HepG2 (cell line): ENCODE results near the gene NADK2. TPM values are rescaled to one million over a fixed set of nuclear protein-coding genes. Genes with fewer than 3 reads are reported as not detected.

Source experiments
- BATF2 ChIP-seq: sonication (generic); formaldehyde crosslinking; IDR thresholded peaks from 2 replicates; pipeline ENCODE4 v1.8.0; 2022; ENCODE audit warnings: mild to moderate bottlenecking, missing genetic modification reagents, moderate library complexity
- MED8 ChIP-seq: sonication (generic); formaldehyde crosslinking; IDR thresholded peaks from 2 replicates; pipeline ENCODE4 v1.8.1; 2023; ENCODE audit warnings: mild to moderate bottlenecking, missing genetic modification reagents; ENCODE audit not compliant: insufficient replicate concordance
- PHB2 ChIP-seq: fragments of 450-650 bp; IDR thresholded peaks from 2 replicates; pipeline ENCODE4 v1.6.1; 2018; ENCODE audit not compliant: partially characterized antibody
- POLR2A ChIP-seq, 2 experiments: IDR thresholded peaks; 2 replicates each; pipeline ENCODE4 v1.6.1; 2011; ENCODE audit warnings: low read depth in 2 of 2, low read length in 2 of 2, mild to moderate bottlenecking in 1 of 2, moderate library complexity in 1 of 2; ENCODE audit not compliant: insufficient read depth in 1 of 2
- RARG ChIP-seq: sonication (generic); formaldehyde crosslinking; IDR thresholded peaks from 2 replicates; pipeline ENCODE4 v1.4.0; 2020; ENCODE audit warnings: low read depth, mild to moderate bottlenecking, missing genetic modification reagents
- RORA ChIP-seq: sonication (generic); formaldehyde crosslinking; IDR thresholded peaks from 2 replicates; pipeline ENCODE4 v1.5.0; 2020; ENCODE audit warnings: mild to moderate bottlenecking, missing genetic modification reagents, moderate library complexity
- SP140L ChIP-seq: sonication (generic); formaldehyde crosslinking; IDR thresholded peaks from 2 replicates; pipeline ENCODE4 v1.4.0; 2020; ENCODE audit warnings: missing genetic modification reagents, borderline replicate concordance
- ZBTB39 ChIP-seq: sonication (generic); formaldehyde crosslinking; IDR thresholded peaks from 2 replicates; pipeline ENCODE4 v1.5.0; 2020; ENCODE audit warnings: missing genetic modification reagents
- ZNF160 ChIP-seq: sonication (generic); formaldehyde crosslinking; IDR thresholded peaks from 2 replicates; pipeline ENCODE4 v1.8.0; 2022; ENCODE audit warnings: mild to moderate bottlenecking, inconsistent platforms, missing genetic modification reagents
- ZNF235 ChIP-seq: sonication (generic); formaldehyde crosslinking; IDR thresholded peaks from 2 replicates; pipeline ENCODE4 v1.8.1; 2023; ENCODE audit warnings: mild to moderate bottlenecking, missing genetic modification reagents, borderline replicate concordance
- ZNF704 ChIP-seq: sonication (generic); formaldehyde crosslinking; IDR thresholded peaks from 2 replicates; pipeline ENCODE4 v1.8.1; 2023; ENCODE audit warnings: mild to moderate bottlenecking, inconsistent platforms, moderate library complexity, missing genetic modification reagents, borderline replicate concordance
- ZNF747 ChIP-seq: sonication (generic); formaldehyde crosslinking; IDR thresholded peaks from 2 replicates; pipeline ENCODE4 v1.8.1; 2023; ENCODE audit warnings: missing genetic modification reagents, mild to moderate bottlenecking, borderline replicate concordance
- ZSCAN22 ChIP-seq: sonication (generic); formaldehyde crosslinking; IDR thresholded peaks from 2 replicates; pipeline ENCODE4 v1.4.0; 2020; ENCODE audit warnings: mild to moderate bottlenecking, missing genetic modification reagents
- polyA plus RNA-seq, 8 experiments: library from polyadenylated mRNA; depleted of rRNA in 3 of 8; stranded (reverse) in 7 of 8; unstranded in 1 of 8; fragments of >200 nt; fragmentation: Illumina TruSeq in 4 of 8; extraction: Trizol in 4 of 8; gene quantifications; 2 replicates each; pipeline versions ENCODE4 v1.2.1 to v1.2.3, GENCODE V29; 2011 to 2016; ENCODE audit warnings: low read depth in 4 of 8, missing spikeins in 1 of 8, mixed read lengths in 1 of 8; ENCODE audit not compliant: insufficient read depth in 1 of 8
- total RNA-seq, 5 experiments: library from RNA; depleted of rRNA; stranded (reverse); fragments of >200 nt; fragmentation: Illumina TruSeq; extraction: Trizol; gene quantifications; 2 replicates each; pipeline ENCODE4 v1.2.3, GENCODE V29; 2016; ENCODE audit warnings: low read depth in 1 of 5
- TF ChIP-seq, protein P1 (sequence below): IDR thresholded peaks from 2 replicates; pipeline ENCODE4 v1.6.1; 2016; ENCODE audit warnings: low read depth, missing genetic modification reagents, missing compliant biosample characterization
- TF ChIP-seq, protein P2 (sequence below): sonication (generic); formaldehyde crosslinking; IDR thresholded peaks from 2 replicates; pipeline ENCODE4 v1.9.0; 2021; ENCODE audit warnings: missing genetic modification reagents, borderline replicate concordance

Gene NADK2
- total and polyA plus RNA-seq, 2 of the 13 experiments (the other 11 are each of a cell fraction or from before 2014, with no cell fraction given) = 13.9 to 71.4 TPM

DNA sequence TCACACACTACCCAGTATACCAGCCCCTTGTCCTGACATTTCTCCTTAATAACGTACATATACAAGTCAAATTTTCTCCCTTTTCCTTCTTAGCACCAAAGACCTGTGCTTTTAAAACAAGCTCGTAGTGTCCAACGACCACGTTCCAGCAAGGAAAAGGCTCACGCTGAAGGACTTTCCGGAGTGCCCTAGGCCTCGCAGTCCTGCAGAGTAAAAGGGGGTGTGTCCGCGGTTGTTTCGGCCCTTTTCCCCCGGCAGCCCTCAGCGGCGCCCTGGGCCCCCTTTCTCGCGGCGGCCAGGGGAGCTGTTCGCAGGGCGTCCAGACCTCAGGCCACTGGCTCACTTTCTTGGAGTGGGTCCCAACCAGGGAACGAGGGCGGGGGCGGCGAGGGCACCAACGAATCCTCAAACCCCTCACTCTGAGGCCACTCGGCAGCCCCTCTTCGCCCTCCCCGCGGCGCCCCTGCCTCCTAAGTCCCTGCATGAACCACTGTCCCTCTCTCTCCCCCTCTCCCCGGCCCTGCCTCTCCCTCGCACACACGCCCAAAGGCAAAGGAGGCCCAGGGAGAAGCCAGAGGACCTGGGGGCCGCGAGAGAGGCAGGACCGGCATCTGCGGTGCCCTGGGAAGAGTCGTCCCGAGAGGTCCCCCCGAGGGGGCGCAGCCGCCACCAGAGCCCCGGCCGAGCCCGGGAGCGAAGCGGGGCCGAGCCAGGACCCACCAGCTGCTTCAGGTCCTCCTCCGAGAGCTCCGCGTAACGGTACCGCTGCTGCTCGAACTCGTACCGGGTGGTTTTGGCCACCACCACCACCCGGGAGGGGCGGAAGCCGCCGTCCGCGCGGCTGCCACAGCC is 720 bp downstream of the NADK2 start (continued):
- no peak for TF ChIP-seq ZBTB39 (CRISPR knock-in tag)
- no peak for TF ChIP-seq PHB2
- TF ChIP-seq RARG = no peak
- no peak for TF ChIP-seq SP140L (CRISPR knock-in tag)
- peak; percentile 5; the same call in 1 of the 2 replicates for TF ChIP-seq ZNF160
- peak; percentile 10; the same call in 1 of the 2 replicates for TF ChIP-seq ZSCAN22 (CRISPR knock-in tag)
- peak; percentile 45 to 50; a peak in 2 of 4 replicates for TF ChIP-seq POLR2A (IDR thresholded peaks at IDR 0.05; ENCODE audit: insufficient read depth in 1 of 2, low read depth in 2 of 2, low read length in 2 of 2)
- TF ChIP-seq MED8 (CRISPR knock-in tag) = no peak
- TF ChIP-seq RORA (CRISPR knock-in tag) = no peak
- no peak for TF ChIP-seq BATF2 (CRISPR knock-in tag)
- TF ChIP-seq, protein P1, sequence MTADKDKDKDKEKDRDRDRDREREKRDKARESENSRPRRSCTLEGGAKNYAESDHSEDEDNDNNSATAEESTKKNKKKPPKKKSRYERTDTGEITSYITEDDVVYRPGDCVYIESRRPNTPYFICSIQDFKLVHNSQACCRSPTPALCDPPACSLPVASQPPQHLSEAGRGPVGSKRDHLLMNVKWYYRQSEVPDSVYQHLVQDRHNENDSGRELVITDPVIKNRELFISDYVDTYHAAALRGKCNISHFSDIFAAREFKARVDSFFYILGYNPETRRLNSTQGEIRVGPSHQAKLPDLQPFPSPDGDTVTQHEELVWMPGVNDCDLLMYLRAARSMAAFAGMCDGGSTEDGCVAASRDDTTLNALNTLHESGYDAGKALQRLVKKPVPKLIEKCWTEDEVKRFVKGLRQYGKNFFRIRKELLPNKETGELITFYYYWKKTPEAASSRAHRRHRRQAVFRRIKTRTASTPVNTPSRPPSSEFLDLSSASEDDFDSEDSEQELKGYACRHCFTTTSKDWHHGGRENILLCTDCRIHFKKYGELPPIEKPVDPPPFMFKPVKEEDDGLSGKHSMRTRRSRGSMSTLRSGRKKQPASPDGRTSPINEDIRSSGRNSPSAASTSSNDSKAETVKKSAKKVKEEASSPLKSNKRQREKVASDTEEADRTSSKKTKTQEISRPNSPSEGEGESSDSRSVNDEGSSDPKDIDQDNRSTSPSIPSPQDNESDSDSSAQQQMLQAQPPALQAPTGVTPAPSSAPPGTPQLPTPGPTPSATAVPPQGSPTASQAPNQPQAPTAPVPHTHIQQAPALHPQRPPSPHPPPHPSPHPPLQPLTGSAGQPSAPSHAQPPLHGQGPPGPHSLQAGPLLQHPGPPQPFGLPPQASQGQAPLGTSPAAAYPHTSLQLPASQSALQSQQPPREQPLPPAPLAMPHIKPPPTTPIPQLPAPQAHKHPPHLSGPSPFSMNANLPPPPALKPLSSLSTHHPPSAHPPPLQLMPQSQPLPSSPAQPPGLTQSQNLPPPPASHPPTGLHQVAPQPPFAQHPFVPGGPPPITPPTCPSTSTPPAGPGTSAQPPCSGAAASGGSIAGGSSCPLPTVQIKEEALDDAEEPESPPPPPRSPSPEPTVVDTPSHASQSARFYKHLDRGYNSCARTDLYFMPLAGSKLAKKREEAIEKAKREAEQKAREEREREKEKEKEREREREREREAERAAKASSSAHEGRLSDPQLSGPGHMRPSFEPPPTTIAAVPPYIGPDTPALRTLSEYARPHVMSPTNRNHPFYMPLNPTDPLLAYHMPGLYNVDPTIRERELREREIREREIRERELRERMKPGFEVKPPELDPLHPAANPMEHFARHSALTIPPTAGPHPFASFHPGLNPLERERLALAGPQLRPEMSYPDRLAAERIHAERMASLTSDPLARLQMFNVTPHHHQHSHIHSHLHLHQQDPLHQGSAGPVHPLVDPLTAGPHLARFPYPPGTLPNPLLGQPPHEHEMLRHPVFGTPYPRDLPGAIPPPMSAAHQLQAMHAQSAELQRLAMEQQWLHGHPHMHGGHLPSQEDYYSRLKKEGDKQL (CRISPR knock-in tag) = no peak
- TF ChIP-seq ZNF747 = 0 out of 2 replicates have a peak, but pooled peaks have one; percentile 44
- TF ChIP-seq, protein P2, sequence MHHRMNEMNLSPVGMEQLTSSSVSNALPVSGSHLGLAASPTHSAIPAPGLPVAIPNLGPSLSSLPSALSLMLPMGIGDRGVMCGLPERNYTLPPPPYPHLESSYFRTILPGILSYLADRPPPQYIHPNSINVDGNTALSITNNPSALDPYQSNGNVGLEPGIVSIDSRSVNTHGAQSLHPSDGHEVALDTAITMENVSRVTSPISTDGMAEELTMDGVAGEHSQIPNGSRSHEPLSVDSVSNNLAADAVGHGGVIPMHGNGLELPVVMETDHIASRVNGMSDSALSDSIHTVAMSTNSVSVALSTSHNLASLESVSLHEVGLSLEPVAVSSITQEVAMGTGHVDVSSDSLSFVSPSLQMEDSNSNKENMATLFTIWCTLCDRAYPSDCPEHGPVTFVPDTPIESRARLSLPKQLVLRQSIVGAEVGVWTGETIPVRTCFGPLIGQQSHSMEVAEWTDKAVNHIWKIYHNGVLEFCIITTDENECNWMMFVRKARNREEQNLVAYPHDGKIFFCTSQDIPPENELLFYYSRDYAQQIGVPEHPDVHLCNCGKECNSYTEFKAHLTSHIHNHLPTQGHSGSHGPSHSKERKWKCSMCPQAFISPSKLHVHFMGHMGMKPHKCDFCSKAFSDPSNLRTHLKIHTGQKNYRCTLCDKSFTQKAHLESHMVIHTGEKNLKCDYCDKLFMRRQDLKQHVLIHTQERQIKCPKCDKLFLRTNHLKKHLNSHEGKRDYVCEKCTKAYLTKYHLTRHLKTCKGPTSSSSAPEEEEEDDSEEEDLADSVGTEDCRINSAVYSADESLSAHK = no peak
- TF ChIP-seq ZNF704 (CRISPR knock-in tag) = no peak
- TF ChIP-seq ZNF235 (CRISPR knock-in tag) = no peak
